Measurements from ENCODE around the gene AASS. TPM values are rescaled to one million over a fixed set of nuclear protein-coding genes. Genes with fewer than 3 reads are reported as not detected.

The AASS gene
- total and polyA plus RNA-seq, 2 of the 8 experiments (the other 6 are each of a cell fraction or from before 2014, with no cell fraction given): 203 to 394 TPM

- TF ChIP-seq ATF3 (IDR thresholded peaks at IDR 0.05; ENCODE audit: insufficient read depth, low read depth, low read length): no peak
- no peak for TF ChIP-seq CBX5 (IDR thresholded peaks at IDR 0.05; ENCODE audit: low read depth, low read length)
- TF ChIP-seq NRF1 (IDR thresholded peaks at IDR 0.05; ENCODE audit: low read depth, low read length): no peak
- TF ChIP-seq PHF8 (conservative IDR thresholded peaks at IDR 0.05; ENCODE audit: low read depth, low read length): no peak
- TF ChIP-seq SIRT6 (IDR thresholded peaks at IDR 0.05; ENCODE audit: low read length): no peak
- TF ChIP-seq TAF7 (optimal IDR thresholded peaks at IDR 0.05; ENCODE audit: borderline replicate concordance, low read depth, low read length): no peak
- TF ChIP-seq NANOG (IDR thresholded peaks at IDR 0.05; ENCODE audit: insufficient read depth, low read depth, low read length, poor library complexity, severe bottlenecking): no peak
- no peak for TF ChIP-seq MAFK (IDR thresholded peaks at IDR 0.05; ENCODE audit: low read depth, low read length)
Measured at GRCh38 chr7:122123746-122124145, 20.3 kb downstream of the AASS start (continued).

Data from H1 (cell line).